H1 (cell line): ENCODE measurements around the gene C4orf46.

Source experiments
- ATF3 ChIP-seq: IDR thresholded peaks from 2 replicates; pipeline ENCODE4 v1.6.1; 2011; ENCODE audit warnings: low read depth, mild to moderate bottlenecking, low read length; ENCODE audit not compliant: insufficient read depth
- CBX5 ChIP-seq: fragments of 300-800, 300-1000 bp; sonication (generic); IDR thresholded peaks from 2 replicates; pipeline ENCODE4 v1.7.1; 2016; ENCODE audit warnings: antibody characterized with exemption, low read length, low read depth
- CEBPB ChIP-seq: IDR thresholded peaks from 2 replicates; pipeline ENCODE4 v1.6.1; 2012; ENCODE audit warnings: low read depth, low read length
- EGR1 ChIP-seq: IDR thresholded peaks from 2 replicates; pipeline ENCODE4 v1.6.1; 2011; ENCODE audit warnings: low read depth, low read length, borderline replicate concordance
- JUN ChIP-seq: IDR thresholded peaks from 2 replicates; pipeline ENCODE4 v1.6.1; 2011; ENCODE audit warnings: low read depth, mild to moderate bottlenecking, improper control_type of control experiment, low read length
- MAFK ChIP-seq: IDR thresholded peaks from 2 replicates; pipeline ENCODE4 v1.6.1; 2012; ENCODE audit warnings: low read depth, mild to moderate bottlenecking, improper control_type of control experiment, low read length
- PHF8 ChIP-seq: fragments of 200-600 bp; sonication (generic); conservative IDR thresholded peaks from 2 replicates; pipeline ENCODE4 v1.7.1; 2012; ENCODE audit warnings: low read depth, mild to moderate bottlenecking, inconsistent platforms, low read length, moderate library complexity
- POLR2A ChIP-seq, 2 experiments: IDR thresholded peaks; 1 replicate in 1 of 2; 2 replicates in 1 of 2; pipeline ENCODE4 v1.6.1; 2011; ENCODE audit warnings: low read depth in 2 of 2, low read length in 2 of 2, mild to moderate bottlenecking in 2 of 2; ENCODE audit errors: control extremely low read depth in 1 of 2
- POLR2AphosphoS5 ChIP-seq: IDR thresholded peaks from 2 replicates; pipeline ENCODE4 v1.6.1; 2011; ENCODE audit warnings: low read depth, low read length
- SRF ChIP-seq: IDR thresholded peaks from 2 replicates; pipeline ENCODE4 v1.6.1; 2011; ENCODE audit warnings: mild to moderate bottlenecking, low read depth, low read length, moderate library complexity
- TBP ChIP-seq: IDR thresholded peaks from 2 replicates; pipeline ENCODE4 v1.6.1; 2011; ENCODE audit warnings: low read depth, low read length, improper control_type of control experiment
- YY1 ChIP-seq: IDR thresholded peaks from 2 replicates; pipeline ENCODE4 v1.6.1; 2011; ENCODE audit warnings: low read depth, mild to moderate bottlenecking, low read length
- TF ChIP-seq, protein P1 (sequence below), 3 experiments: IDR thresholded peaks; 1 replicate in 2 of 3; 2 replicates in 1 of 3; pipeline versions ENCODE4 v1.5.1 to v1.6.1; 2011; ENCODE audit warnings: low read length in 3 of 3, mild to moderate bottlenecking in 3 of 3, inconsistent platforms in 2 of 3, low read depth in 1 of 3, moderate library complexity in 1 of 3; ENCODE audit not compliant: insufficient read depth in 1 of 3; ENCODE audit errors: control extremely low read depth in 1 of 3

- TF ChIP-seq PHF8 (no peak), MAFK (no peak), POLR2AphosphoS5 (no peak), ATF3 (no peak), CBX5 (no peak), TBP (no peak), POLR2A (IDR thresholded peaks at IDR 0.05; ENCODE audit: control extremely low read depth in 1 of 2, low read depth in 2 of 2, low read length in 2 of 2) (no peak), JUN (no peak), SRF (no peak), CEBPB (no peak), EGR1 (no peak), YY1 (no peak)
- TF ChIP-seq, protein P1, sequence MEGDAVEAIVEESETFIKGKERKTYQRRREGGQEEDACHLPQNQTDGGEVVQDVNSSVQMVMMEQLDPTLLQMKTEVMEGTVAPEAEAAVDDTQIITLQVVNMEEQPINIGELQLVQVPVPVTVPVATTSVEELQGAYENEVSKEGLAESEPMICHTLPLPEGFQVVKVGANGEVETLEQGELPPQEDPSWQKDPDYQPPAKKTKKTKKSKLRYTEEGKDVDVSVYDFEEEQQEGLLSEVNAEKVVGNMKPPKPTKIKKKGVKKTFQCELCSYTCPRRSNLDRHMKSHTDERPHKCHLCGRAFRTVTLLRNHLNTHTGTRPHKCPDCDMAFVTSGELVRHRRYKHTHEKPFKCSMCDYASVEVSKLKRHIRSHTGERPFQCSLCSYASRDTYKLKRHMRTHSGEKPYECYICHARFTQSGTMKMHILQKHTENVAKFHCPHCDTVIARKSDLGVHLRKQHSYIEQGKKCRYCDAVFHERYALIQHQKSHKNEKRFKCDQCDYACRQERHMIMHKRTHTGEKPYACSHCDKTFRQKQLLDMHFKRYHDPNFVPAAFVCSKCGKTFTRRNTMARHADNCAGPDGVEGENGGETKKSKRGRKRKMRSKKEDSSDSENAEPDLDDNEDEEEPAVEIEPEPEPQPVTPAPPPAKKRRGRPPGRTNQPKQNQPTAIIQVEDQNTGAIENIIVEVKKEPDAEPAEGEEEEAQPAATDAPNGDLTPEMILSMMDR (IDR thresholded peaks at IDR 0.05; ENCODE audit: control extremely low read depth in 1 of 3, insufficient read depth in 1 of 3, low read depth in 1 of 3, low read length in 3 of 3) = no peak
Measured at GRCh38 chr4:158715802-158716201, 44.1 kb upstream of the C4orf46 start.
